A172 (cell line): ENCODE data around the gene CHD6. TPM values are rescaled to one million over a fixed set of nuclear protein-coding genes. Genes with fewer than 3 reads are reported as not detected.

Source experiments
- DNase-seq: peaks from one replicate; pipeline ENCODE4 v3.0.0-alpha.2; 2015; ENCODE audit warnings: low spot score
- total RNA-seq: library from RNA; depleted of rRNA; stranded (reverse); fragments of >200 nt; shearing (Covaris generic); gene quantifications from 2 replicates; pipeline ENCODE4 v1.2.3, GENCODE V29; 2014; rRNA removed

The CHD6 gene, protein sequence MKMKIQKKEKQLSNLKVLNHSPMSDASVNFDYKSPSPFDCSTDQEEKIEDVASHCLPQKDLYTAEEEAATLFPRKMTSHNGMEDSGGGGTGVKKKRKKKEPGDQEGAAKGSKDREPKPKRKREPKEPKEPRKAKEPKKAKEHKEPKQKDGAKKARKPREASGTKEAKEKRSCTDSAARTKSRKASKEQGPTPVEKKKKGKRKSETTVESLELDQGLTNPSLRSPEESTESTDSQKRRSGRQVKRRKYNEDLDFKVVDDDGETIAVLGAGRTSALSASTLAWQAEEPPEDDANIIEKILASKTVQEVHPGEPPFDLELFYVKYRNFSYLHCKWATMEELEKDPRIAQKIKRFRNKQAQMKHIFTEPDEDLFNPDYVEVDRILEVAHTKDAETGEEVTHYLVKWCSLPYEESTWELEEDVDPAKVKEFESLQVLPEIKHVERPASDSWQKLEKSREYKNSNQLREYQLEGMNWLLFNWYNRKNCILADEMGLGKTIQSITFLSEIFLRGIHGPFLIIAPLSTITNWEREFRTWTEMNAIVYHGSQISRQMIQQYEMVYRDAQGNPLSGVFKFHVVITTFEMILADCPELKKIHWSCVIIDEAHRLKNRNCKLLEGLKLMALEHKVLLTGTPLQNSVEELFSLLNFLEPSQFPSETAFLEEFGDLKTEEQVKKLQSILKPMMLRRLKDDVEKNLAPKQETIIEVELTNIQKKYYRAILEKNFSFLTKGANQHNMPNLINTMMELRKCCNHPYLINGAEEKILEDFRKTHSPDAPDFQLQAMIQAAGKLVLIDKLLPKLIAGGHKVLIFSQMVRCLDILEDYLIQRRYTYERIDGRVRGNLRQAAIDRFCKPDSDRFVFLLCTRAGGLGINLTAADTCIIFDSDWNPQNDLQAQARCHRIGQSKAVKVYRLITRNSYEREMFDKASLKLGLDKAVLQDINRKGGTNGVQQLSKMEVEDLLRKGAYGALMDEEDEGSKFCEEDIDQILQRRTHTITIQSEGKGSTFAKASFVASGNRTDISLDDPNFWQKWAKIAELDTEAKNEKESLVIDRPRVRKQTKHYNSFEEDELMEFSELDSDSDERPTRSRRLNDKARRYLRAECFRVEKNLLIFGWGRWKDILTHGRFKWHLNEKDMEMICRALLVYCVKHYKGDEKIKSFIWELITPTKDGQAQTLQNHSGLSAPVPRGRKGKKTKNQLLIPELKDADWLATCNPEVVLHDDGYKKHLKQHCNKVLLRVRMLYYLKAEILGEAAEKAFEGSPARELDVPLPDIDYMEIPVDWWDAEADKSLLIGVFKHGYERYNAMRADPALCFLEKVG (N-terminal part only)
- total RNA-seq, result 17.0 and 19.1 TPM in 2 replicates

DNA sequence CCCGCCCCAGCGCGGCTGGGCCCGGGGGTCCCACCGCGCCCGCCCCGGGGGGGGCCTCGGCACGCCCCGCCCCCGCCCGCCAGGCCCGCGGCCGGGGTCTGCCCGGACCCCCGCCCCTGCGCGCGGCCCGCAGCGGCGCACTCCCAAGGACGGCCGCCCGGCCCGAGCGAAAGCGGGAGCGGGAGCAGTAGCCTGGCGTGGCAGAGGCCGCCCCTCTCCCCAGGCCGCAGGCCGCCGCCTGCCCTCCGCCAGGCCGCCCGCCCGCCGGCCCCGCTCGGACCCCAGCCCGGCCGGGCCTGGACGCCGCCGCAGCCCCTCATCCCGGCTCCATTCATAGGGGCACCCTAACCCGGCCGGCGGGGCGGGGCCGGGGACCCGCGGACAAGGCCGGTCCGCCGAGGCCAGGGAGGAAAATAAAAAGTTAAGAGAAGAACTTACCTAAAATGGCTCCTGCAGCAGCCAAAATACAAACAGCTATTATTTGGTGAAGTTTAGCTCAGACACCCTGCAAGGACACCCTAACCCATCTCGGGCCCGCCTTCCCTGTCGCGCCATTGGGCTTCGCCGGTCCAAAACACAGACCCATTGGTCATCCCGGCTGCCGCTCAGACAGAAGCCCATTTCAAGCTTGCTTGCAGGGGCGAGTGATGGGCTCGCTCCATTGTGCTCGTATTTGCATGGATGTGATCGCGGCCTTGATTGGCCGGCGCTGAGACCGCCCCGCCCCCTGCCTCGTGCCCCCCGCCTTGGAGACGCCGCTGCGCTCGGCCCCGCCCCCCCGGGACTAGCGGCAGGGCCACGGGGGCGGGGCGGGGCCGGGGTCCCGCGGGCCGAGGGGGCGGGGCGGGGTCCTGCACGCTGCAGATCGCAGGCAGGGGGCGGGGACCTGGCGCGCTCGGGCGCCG lies at the start of gene CHD6:
TSS of gene CHD6 (minus strand) at position 476 of the 905 bp plus-strand sequence. CDS start 67,040 bp downstream, outside the sequence.
- DNase-seq, result peak; percentile 98

DNA sequence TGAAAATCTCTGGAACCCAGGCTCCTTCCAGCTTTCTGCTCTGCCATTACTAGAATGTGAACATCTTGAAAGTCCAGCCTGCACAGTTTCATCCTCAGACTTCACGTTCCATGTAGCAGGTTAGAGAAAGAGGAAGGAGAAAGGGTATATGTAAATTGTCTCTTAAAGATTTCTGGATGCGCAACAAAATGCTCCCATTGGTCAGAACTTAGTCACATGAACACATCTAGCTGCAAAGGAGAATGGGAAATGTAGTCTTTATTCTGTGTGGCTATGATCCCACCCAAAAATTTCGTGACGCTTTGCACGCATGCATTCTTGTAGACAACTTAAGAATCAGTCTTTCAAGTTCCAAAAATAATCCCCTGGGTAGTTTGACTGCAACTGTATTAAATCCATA lies 46.4 kb upstream of the CHD6 start:
- peak; percentile 46 for DNase-seq

DNA sequence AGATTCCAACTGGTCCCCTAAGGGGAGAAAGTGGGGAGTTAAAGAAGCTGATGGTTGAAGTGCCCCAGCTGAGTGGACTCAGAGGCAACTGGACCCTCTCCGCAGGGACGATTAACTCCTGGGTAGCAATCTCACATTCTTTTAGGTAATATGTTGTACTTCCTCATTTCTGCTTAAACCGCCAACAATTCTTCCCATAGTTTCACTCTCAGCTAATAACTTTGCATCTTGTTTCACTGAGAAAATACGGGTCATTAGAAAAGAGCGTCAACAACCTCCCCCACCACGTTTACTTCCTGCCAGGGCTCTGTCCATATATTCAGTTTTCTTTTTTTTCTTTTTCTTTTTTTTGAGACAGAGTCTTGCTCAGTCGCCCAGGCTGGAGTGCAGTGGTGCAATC lies 39.5 kb upstream of the CHD6 start:
- DNase-seq, result no peak

DNA sequence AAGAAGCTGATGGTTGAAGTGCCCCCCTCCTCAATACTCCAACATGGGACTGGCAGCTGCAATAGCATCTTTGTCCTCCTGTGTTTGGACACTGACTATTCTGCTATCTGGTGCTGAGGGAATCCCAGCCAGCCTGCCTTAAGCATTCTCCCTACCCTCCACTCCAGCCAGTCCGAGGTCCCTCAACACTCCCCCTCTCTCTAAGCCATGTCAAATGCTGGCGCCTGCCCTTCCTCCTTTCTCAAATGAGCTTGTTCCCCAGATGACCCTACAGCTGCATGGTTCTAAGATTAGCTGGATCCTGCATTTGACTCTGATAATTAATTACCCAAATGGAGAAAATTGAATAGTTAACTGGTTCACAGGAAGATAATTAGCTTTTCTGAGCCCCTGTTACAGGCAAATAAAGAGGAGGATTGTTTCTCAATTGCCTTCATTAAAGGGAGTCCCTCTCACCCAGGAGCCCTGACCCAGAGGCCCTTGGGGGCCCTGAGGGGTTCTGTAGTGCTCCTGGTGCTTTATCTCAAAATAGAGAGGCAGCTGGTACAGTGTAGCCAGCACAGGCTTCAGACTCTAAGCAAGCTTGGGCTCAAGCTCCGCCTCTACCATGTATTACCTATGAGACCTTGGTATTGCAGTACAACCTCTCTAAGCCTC lies 37.9 kb upstream of the CHD6 start:
- DNase-seq, result no peak

DNA sequence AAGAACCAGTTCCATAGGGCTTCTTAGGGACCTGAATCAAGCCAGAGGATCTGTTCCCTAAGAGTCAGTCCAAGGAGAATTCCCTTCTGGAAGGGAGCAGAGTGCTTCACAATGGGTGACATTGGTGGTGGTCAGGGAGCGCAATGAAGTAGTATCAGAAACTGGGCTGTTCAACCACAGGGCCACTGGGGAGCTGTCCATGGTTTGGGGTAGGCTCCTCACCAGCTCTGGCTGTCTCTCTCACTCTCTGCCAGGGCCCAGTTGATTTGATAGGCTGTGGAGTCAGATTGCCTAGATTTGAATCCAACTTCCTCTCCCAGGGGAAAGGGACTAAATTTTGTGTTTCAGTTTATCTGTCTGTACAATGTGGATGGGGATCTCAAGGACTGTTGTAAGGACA lies 36.7 kb upstream of the CHD6 start:
- DNase-seq, result peak; percentile 43

DNA sequence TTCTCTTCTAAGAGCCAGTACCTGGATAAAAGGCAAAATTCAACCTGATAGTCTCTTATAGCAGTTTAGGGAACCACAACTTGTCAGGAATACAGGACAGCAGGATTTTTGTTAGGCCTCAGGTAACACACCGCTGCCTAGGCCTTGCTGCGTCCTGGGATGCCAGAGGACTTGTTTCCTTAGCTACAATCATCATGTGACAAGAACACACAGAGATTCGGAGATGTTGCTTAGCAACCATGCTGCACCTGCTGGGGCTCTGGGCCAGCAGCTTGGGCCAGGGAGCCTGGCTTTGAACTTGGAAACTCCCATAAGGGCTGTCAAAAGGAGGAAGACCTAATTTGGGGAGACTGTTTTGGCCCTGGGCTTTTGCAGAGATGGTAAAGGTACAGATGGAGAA lies 36.1 kb upstream of the CHD6 start:
- no peak for DNase-seq

DNA sequence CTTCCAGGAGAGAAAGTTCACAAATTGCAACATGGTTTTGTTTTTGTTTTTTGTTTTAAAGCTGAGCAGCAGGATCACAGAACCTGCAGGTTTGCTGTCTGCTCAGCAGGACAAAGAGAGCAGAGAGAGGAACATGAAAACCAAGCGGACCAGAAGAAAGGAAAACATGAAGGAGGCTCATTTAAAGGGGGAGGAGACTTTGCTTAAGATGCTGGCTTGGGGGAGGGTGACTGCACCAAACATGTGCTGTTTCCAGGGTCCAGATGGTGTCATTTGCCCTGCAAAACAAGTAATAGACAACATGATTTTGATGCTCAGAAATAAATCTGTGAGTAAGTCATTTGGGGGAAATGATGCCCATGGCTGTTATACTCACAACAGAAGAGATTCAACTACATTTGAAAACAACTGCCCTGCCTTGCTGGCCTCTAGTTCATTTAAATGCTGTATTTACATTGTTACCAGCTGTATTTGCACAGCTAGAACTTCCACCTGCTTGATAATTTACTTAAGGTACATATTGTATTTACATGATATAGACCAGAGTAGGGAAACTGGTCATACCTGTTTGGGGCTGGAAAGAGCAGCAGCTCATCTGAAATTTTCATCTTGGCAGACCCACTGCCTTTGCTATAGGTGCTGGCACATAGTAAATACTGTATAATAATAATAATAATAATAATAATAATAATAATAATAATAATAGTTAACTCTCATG lies 32.2 kb upstream of the CHD6 start:
- no peak for DNase-seq

DNA sequence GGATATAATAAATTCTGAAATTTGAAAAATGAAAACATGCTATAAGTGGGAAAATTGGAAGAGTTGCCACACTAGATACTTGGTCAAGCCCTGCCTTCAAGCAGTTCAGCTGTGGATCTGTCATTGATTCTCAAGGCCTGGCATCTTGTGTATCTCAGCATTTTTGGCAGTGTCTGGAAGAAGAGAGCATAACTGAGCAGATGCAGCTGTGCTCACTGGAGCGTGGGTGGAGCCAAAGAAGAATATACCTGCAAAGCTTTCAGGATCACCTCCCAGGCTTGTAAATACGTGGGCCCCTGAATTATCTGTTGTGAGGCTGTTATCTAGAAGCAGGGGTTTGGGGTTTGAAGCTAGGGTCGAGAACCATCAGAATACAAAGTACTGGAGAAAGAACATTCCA lies 31.3 kb upstream of the CHD6 start:
- DNase-seq, result no peak

DNA sequence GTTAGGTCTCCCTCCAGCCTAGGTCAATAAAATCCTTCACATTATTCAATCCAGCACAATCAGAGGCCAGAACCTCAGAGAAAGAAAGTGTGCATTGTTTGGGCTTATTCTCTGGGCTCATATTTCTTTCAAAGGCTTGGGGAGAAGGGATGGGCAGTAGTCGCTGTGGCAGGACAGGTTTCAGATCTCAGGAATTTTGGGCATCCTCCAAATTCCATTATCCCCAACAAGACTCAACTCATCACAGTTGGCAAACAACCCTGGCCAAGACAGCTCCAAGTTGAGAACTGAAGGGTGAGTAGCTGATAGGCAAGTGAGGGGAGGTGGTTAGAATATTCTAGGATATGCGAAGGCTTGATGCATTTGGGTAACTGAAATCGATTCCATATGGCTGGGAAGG lies 27.2 kb upstream of the CHD6 start:
- peak; percentile 6 for DNase-seq

DNA sequence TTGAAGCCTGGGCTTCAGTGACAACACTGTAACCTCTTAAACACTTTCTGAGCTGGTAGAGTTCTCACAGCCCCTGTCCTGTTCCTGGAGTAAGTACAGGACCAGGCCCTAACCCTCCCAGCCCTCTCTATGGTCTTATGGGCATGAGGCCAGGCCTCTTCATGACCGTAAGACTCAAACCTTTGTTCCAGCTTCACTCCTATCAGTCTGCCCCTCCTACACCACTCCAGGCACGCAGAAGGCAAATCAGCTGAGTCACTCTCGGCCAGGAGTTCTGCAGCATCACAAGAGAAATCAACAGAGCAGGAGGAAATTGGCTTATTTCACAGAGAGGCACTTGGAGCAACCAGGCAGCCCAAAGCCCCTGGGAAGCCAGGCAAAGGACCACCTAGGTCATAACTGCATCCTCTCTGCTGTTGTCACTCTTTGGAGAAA lies 25.3 kb upstream of the CHD6 start:
- peak; percentile 71 for DNase-seq

DNA sequence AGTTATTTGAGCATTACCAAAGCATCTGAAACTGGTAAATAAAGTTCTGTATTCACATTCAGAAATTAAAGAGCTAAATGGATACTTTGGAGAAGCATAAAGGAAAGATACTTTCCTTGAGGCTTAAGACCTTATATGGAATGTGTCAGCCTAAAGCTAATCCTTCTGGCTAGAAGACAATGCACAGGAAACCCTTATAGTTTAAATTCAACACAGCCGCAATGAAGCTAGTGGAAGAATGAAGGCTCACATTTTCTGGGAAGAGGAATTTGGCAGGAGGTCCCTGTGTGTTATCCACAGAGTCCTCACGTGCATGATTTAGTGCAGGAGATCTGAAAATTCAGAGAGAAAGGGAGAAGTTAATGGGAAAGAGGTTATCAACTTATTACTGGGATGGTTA lies 21.5 kb upstream of the CHD6 start:
- DNase-seq, result no peak

DNA sequence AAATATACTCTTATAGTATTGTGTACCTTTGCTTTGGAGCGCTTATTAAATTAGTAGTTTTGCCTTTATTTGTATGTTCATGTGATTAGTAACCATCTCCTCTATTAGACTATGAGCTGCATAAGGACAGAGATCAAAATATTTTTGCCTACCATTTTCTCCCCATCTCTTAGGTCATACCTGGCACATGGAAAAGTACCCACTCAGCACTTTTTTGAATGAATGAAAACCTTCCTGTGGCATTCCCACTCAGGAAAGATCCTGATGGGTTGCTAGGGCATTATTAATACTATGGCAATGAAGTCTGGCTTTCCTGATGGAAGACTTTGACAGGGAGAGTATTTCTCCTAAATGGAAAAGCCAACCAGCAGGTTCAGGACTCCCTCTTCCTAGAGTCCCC lies 20.3 kb upstream of the CHD6 start:
- DNase-seq, result no peak

DNA sequence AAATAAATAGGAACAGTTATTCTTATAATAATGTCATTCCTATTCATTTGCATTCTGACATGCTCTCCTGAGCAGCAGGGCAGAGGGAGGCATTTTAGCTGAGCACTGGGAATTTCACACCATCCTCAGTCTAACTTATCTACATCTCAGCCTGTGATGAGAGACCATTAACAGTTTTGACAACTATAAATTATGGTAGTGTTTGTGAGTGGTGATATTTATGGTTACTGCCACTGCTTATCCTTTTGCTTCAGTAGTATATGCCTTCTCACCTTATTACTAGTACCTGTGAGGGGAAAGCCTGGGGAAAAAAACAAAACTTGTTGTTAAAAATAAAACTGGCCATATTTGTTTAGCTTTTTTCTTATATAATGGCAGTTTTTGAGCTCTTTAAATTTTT lies 17.0 kb upstream of the CHD6 start:
- DNase-seq, result no peak

DNA sequence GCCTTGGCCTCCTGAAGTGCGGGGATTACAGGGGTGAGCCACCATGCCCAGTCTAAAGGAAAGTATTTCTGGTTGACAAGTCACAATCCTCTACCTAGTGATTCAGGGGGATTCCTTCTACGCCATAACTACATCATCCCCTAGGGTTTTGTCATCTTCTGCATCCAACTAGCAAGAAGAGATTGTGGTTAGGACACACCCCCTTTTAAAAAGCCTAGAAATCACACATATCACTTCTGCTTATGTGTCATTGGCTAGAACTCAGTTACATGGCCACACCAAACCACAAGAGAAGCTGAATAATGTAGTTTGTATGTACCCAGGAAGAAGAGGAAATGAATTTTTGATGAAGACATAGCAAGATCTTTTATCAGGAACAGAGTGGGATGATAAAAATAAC lies 14.7 kb upstream of the CHD6 start:
- DNase-seq, result peak; percentile 87

DNA sequence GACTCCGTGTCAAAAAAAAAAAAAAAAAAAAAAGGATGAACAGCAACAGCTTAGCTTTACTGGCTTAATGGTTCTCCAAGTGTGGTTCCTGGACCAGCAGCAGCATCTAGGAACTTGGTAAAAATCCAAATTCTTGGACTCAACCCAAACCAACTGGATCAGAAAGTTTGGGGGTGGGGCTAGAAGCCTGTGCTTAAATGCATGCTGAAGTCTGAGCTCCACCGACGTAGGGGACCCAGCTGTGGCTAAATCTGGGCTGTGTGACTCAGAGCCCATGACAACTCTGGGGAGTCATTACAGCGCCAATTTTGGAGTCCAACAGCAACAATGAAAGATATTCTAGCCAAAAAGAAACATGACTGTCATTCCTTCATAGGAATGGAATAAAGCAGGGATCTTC lies 13.6 kb upstream of the CHD6 start:
- DNase-seq, result peak; percentile 70

DNA sequence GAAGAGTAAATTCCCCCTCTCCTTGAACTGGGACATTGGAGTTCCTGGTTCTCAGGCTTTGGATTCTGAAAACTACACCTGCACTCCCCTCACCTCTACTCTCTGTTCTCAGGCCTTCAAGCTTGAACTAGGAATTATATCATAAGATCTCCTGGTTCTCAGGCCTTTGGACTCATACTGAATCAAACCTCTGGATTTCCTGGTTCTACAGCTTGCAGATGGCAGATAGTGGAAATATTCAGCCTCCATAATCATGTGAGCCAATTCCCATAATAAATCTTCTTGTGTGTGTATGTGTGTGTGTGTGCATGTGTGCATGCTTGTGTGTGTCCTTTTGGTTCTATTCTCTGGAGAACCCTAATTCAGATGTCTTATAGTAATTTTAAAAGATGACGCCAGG lies 12.7 kb upstream of the CHD6 start:
- no peak for DNase-seq

DNA sequence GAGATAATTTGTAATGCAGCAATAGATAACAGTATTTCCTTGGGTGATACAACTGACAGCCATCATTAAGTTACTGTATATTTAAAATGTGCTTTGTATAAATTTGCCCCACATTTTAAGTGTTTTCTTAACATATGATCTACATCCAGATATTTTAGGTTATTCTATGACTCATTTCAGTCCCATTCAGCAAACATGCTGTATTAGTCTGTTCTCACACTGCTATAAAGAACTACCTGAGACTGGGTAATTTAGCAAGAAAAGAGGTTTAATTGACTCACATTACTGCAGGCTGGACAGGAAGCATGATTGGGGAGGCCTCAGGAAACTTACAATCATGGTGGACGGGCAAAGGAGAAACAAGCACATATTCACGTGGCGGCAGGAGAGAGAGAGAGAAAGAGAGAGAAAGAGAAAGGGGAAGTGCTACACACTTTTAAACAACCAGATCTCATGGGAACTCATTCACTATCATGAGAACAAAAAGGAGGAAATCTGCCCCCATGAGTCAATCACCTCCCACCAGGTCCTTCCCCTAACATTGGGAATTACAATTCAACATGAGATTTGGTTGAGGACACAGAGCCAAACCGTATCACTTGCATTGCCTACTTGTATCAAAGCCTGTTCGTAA lies 9.6 kb upstream of the CHD6 start:
- DNase-seq, result no peak

DNA sequence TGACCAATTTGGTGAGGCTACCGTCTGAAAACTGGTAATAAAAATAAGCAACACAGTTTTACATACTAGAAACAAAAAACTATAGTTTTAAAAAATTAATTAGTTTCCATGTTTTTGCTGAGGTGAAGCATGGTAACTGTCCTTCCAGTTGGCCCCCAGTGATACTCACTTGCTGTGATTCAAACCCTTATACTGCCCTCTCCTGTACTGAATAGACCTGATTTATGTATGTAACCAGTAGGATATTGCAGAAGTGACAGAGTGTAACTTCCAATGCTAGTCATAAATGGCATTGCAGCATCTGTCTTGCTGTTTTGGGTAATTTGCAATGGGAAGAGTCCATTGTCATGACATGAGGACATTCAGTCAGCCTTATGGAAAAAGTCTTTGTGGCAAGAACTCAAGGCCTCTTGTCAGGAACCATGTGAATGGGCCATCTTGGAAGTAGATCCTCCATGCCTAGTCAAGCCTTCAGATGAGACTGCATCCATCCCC lies 8.9 kb upstream of the CHD6 start:
- DNase-seq, result no peak
